HG03520 (cell line): ENCODE measurements around the gene UAP1.

ENCODE experiments used
- ATAC-seq: cut with Tn5 transposase; IDR thresholded peaks from one replicate; pipeline ENCODE4 v1.9.1; 2021; ENCODE audit warnings: mild to moderate bottlenecking, moderate library complexity; ENCODE audit not compliant: unreplicated experiment

UAP1 gene

DNA sequence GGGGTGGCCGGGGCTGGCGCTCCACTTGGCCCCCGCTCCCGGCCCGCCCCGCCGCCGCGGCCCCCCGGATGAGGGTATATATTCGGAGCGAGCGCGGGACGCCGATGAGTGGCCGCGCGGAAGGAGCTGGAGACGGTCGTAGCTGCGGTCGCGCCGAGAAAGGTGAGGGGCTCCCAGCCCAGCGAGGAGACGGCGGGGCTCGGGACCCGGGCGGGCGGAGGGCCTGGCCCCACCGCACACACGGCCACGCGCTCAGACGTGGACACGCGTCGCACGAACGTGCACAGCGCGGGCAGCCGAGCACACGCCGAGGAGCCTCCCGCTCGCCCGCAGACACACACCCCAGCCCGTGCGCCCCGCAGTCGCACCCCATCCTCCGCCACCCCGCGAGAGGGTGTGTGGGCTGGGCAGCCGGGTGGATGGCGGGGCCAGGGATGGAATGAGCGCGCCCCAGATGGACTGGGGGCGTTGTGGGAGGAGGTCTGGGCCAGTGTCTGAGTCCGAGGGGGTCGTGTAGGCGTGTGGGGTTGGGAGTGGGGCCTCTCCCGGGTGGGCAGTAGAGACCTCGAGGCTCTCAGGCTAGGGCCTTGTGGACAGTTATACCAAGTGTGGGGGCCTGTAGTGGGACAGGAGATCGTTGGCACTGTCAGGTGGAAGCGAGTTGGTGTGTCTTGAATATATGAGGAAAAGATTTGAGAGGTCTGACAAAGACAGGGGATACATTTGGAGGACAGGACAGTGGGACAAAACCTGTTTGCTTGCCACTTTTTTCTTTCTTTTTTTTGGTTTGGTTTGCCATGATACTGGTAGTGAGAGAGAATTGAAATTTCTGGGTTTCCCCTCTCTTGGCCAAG is at the start of gene UAP1:
Gene UAP1 (plus strand): TSS at position 107 of the 854 bp plus-strand sequence. CDS start 4,347 bp downstream, outside the sequence.
- ATAC-seq = peak; percentile 32

DNA sequence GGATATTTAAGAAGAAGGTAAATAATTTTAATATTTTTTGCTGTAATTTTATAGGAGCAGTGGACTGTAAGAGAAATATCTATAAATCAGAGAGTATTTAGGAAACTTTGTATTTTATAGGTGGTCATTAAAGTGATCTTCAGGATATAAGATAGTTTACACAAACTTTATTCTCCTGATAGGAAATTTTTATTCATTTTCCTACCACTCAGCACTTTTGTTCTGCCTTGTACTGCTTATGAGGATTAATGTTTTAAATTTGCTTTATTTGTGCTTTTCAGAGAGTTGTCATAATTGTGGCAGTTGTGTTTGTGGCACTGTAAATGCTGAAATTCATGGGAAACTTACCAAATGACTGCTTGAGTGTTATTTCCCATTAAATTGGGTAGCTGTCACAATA is 34.2 kb upstream of the UAP1 start:
- no peak for ATAC-seq

DNA sequence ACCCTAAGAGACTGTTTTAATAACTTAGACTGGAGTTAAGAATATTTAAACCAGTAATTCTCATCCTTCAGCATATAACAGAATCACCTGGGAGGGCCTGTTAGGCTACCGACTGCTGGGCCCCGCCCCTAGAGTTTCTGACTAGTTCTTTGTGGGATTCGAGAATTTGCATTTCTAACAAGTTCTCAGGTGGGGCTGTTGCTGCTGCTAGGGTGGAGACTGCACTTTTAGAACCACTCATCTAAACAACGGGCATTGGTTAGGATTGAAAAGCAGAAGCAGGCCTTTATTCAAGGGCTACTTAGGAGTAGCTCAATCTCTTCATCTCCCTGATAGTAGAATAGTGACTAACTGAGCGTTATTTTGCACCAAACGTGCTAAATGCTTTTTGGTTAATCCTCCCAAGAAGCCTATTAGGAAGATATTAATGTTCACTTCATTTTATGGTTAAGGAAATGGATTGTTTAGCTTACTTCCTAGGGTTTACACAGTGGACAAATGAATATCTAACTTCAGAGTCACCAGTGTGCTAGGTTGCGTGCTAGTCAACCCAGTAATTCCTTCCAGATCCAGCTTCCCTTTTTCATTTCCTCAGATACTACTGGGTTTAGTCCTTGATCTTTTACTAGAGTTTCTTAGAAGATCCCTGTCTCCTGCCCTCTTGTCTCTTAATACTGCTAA is 31.1 kb upstream of the UAP1 start:
- peak; percentile 92 for ATAC-seq

GRCh38 chr1:162530988-162531319 is 30.6 kb upstream of the UAP1 start:
- no peak for ATAC-seq

GRCh38 chr1:162535501-162535900 is 26.0 kb upstream of the UAP1 start:
- no peak for ATAC-seq

- no peak for ATAC-seq
Measured at GRCh38 chr1:162536511-162536910, 25.0 kb upstream of the UAP1 start.

GRCh38 chr1:162537216-162537615 is 24.3 kb upstream of the UAP1 start:
- no peak for ATAC-seq

DNA sequence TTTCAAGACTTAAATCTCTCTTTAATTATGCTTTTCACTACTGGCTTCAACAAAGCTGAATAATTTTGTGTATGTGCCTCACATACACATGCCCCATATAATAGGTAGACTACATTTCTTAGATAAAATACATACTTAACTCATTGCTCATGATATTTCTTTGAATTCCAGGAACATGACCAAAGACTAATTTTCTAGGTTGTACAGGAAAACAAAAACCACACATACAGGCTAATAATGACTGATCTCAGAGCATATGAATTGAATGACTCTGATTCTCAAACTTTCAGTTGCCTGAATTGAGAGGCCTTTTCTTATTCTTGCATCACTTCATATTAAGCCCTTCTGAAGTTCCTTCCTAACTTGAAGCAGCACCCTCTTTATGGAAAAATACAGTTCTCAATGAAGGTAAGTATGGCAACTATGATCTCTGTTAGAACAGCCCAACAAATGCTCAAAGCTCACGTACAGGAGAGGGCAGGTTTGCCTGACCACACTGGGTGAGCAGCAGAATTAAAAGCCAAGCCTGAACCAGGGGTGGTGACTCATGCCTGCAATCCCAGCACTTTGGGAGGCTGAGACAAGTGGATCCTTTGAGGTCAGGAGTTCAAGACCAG is 22.6 kb upstream of the UAP1 start:
- no peak for ATAC-seq

DNA sequence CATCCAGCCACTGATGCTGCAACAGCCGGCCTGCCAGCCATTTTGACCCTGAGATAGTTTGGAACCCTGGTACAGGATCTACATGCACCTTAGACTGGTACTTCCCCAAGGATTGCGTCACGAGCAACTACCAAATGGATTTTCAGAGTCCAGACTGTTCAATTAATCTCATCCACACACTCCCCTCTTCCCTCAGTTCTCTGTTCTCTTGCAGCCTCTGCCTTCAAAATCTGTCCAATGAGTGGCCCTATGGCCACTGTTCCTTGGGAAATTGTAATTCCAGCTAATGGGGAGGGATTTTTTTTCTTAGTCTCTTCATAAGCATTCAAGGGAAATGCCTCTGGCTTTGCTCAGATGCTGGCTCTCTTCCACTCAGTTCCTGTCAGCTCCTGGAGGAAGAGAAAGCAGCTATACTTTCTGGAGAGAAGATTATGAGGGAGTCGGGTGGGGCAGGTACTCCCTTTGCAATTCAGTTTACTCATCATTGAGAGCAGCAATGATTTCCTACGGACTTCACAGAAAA is 19.8 kb upstream of the UAP1 start:
- ATAC-seq = no peak

DNA sequence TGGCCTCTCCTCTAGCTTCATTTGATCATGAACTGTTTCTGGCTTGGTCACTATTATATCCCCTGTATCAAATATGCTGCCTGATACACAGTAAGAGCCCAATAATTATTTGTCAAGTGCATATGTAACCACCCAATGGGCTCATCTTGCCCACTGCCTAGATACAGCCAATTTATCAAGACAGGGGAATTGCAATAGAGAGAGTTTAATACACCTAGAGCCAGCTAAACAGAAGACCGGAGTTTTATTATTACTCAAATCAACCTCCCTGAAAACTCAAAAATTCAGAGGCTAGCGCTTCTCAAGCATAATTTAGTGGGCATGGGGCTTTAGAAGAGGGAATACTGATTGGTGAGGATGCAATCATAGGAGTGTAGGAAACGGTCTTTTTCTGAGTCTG is 18.3 kb upstream of the UAP1 start:
- ATAC-seq = no peak

DNA sequence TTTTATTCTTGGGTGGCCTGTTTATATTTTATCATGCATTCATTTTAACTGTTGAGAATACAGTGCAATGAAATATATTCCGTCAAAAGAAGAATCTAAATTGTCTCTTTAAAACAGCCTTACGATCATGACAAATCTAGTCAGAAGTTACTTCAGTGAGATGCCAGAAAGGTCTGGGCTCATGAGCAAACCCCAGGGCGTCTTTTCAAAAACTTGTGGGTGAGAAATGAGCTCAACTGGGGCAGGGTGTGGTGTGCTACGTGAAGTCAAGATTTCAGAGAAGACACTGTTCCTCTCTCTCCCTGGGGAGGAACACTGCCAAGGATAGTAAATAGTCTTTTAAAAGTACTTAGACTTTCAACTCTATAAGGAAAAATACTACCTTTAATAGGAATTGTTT is 13.4 kb upstream of the UAP1 start:
- ATAC-seq = no peak

GRCh38 chr1:162549001-162549400 is 12.5 kb upstream of the UAP1 start:
- no peak for ATAC-seq

- no peak for ATAC-seq
Measured at GRCh38 chr1:162550925-162551324, 10.6 kb upstream of the UAP1 start.

DNA sequence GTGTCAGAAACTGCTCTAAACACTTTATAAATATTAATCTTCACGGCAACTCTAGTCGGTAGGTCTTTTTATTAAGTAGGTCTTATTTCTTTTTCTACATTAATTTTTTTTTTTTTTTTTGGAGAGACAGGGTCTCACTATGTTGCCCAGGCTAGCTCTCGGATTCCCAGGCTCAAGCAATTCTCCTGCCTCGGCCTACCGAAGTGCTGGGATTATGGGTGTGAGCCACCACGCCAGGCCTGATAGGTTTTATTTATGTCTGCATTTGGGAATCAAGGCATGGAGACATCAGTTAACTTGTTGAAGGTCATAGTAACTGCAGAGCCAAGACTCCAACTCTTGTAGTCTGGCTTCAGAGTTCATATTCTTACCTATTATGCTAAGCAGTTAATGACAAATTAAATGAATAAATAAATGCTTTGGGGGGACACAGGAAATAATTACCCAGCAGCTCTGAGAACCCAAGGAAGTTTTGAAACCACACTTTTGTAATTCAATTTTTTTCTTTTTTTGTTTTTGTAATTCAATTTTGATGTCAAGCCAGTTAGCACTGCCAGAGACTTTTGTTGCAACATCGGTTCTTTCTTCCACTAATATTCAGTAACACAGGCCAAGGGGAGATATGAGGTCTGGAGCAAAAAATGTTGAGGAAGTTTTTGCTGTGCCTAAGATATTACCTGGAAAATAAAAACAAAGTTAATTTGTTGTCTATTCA is 9.4 kb upstream of the UAP1 start:
- no peak for ATAC-seq

GRCh38 chr1:162552684-162553252 is 8.8 kb upstream of the UAP1 start:
- ATAC-seq = no peak

DNA sequence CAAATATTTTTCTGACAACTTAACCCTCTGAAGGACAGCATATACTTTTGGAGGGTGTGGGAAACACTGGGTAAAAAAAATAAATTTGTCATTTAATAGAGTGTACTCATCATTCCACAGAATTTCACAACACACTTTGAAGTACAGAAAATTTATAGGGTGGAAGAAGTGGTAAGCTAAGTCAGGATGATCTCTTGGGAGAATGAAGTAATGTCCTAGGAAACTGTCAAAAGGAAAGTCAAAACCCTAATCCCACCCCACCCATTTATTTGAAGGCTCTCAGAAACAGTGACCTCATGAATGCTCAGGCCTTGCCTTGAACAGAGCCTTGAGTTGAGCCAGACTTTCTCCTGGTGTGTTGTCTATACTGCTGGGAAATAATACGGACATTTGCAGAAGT is 7.3 kb upstream of the UAP1 start:
- no peak for ATAC-seq

DNA sequence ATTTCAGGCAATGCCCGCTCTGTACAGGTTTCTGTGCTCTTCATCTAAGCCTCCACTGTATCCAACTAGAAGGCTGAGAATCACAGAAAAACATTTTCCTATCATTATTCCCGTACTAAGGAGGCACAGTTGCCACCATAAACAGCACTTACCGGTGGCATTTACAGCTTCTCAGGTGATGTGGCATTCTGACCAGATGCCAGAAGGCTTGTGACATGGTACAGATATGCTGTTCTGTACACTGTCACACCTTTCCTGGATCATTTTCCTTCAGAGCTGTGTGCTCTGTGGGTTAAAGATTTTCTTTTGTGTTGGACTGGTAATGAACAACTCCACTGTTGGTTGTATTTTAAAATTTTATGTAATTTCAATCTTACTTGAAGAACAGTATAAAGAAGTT is 4.0 kb upstream of the UAP1 start:
- no peak for ATAC-seq

- ATAC-seq = no peak
Measured at GRCh38 chr1:162560303-162561036, 1.1 kb upstream of the UAP1 start.

DNA sequence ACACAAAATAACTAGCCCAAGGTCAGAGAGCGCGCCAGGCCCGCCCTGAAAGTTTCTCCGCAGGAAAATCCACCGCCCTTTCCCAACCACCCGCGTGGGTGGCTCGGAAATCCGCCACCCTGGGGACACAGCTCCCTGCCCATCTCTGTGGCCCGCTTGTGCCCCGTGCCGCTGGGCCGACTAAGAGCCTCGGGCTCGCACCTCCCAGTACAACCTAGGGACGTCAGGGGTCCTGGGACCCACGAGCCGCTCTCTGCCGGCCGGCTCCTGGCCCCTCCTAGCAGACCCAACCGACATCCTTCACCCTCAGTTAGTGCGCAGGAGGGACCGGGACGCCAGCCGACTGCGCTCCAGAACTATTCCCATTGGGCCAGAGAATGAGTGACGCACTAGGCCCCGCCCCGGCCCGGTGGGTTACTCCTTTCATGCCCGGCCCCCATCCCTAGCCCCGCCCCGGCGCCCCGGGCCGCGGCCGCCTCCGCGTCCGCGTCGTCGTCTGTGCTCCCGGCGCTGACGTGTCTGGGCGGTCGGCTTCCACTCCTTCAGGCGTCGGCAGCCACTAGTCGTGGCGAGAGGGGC is 396 bp upstream of the UAP1 start:
- ATAC-seq = peak; percentile 92

DNA sequence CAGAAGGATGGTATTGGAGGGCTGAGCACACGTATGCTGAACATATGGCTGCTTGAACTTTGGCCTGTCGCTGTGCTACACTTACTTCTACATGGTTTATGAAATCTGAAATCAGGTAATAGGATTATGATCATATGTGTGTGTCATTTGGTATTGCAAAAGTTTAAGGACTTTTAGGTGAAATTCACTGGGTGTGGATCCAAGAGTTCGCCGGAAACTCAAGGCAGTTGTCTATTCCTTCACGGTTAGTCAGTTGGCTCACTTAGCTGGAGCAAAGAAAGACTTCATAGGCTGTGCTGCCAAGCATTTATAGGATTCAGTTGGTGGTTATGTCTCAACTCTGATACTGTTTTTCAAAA is 927 bp downstream of the UAP1 start:
- no peak for ATAC-seq
